ENCODE results near the gene SPON1.
"Not testable (repeated sequence)": the region's sequence is repeated elsewhere in the genome, so short reads cannot be mapped to it uniquely, and the experiment has no call there.

The SPON1 gene

GRCh38 chr11:14082338-14082737 lies 119.8 kb downstream of the SPON1 start:
- no peak overlapping the region for H3K23ac ChIP-seq (ENCODE audit: low read length in 2 of 2)
- no peak overlapping the region for H2BK120ac ChIP-seq (ENCODE audit: low read depth, low read length)
- H3K4me1 ChIP-seq (ENCODE audit: control insufficient read depth, insufficient read depth, low read depth, low read length): no peaks in the 10 kb centered on the region
- H3K4me3 ChIP-seq (ENCODE audit: insufficient read depth in 1 of 2, low read depth in 1 of 2, low read length in 2 of 2): no peak overlapping the region
- H3K9me3 ChIP-seq (ENCODE audit: control insufficient read depth, low read length): no peaks in the 10 kb centered on the region
- 47% methylated on average over 3 of the region's 5 CpGs for WGBS
- no peaks in the 10 kb centered on the region for H3K79me1 ChIP-seq (replicated peaks; ENCODE audit: low read length, poor library complexity, severe bottlenecking)
- no peak overlapping the region for H3K4ac ChIP-seq (ENCODE audit: low read depth in 1 of 2, low read length in 2 of 2)
- H3K27me3 ChIP-seq (ENCODE audit: control insufficient read depth in 1 of 2, insufficient read depth in 1 of 2, low read length in 2 of 2): no peaks in the 10 kb centered on the region
- no peak overlapping the region for H4K8ac ChIP-seq (ENCODE audit: low read length)
- no peak overlapping the region for H2BK15ac ChIP-seq (ENCODE audit: low read depth, poor library complexity, severe bottlenecking)
- DNase-seq: no peak
- H3K27ac ChIP-seq (ENCODE audit: low read length, poor library complexity, severe bottlenecking): no peak overlapping the region
- H3K9ac ChIP-seq (ENCODE audit: low read length): peak overlapping the region; percentile 56
- no peak overlapping the region for H2AFZ ChIP-seq (ENCODE audit: low read depth, low read length)
- H3K14ac ChIP-seq (ENCODE audit: low read length in 2 of 2): no peak overlapping the region
- no peak overlapping the region for H4K91ac ChIP-seq (ENCODE audit: low read length)
- H3K4me2 ChIP-seq (ENCODE audit: low read length, poor library complexity, severe bottlenecking): no peak overlapping the region
- H2BK12ac ChIP-seq (ENCODE audit: low read length in 2 of 2): no peak overlapping the region
- H3K18ac ChIP-seq (ENCODE audit: low read depth in 1 of 2, low read length in 2 of 2): no peak overlapping the region
- H2BK5ac ChIP-seq (ENCODE audit: low read depth, low read length, poor library complexity, severe bottlenecking): no peak overlapping the region
- no peak overlapping the region for H2AK5ac ChIP-seq (ENCODE audit: low read length, severe bottlenecking)
- no peaks in the 10 kb centered on the region for H3K36me3 ChIP-seq (ENCODE audit: control insufficient read depth in 1 of 2, insufficient read depth in 2 of 2, low read depth in 1 of 2, low read length in 2 of 2)

GRCh38 chr11:14088861-14089260 lies 126.3 kb downstream of the SPON1 start:
- not testable (repeated sequence) for H4K91ac ChIP-seq (ENCODE audit: low read length); H3K4ac ChIP-seq (ENCODE audit: low read depth in 1 of 2, low read length in 2 of 2); H3K9ac ChIP-seq (ENCODE audit: low read length); H4K8ac ChIP-seq (ENCODE audit: low read length); H3K27me3 ChIP-seq (ENCODE audit: control insufficient read depth in 1 of 2, insufficient read depth in 1 of 2, low read length in 2 of 2); H3K27ac ChIP-seq (ENCODE audit: low read length, poor library complexity, severe bottlenecking); H3K36me3 ChIP-seq (ENCODE audit: control insufficient read depth in 1 of 2, insufficient read depth in 2 of 2, low read depth in 1 of 2, low read length in 2 of 2); H3K23ac ChIP-seq (ENCODE audit: low read length in 2 of 2); H2BK120ac ChIP-seq (ENCODE audit: low read depth, low read length); DNase-seq; H3K9me3 ChIP-seq (ENCODE audit: control insufficient read depth, low read length); H3K18ac ChIP-seq (ENCODE audit: low read depth in 1 of 2, low read length in 2 of 2); H3K79me1 ChIP-seq (replicated peaks; ENCODE audit: low read length, poor library complexity, severe bottlenecking); H3K14ac ChIP-seq (ENCODE audit: low read length in 2 of 2); H2AFZ ChIP-seq (ENCODE audit: low read depth, low read length); H2BK15ac ChIP-seq (ENCODE audit: low read depth, poor library complexity, severe bottlenecking); H3K4me3 ChIP-seq (ENCODE audit: insufficient read depth in 1 of 2, low read depth in 1 of 2, low read length in 2 of 2); H3K4me1 ChIP-seq (ENCODE audit: control insufficient read depth, insufficient read depth, low read depth, low read length); H2BK12ac ChIP-seq (ENCODE audit: low read length in 2 of 2); H2AK5ac ChIP-seq (ENCODE audit: low read length, severe bottlenecking); H3K4me2 ChIP-seq (ENCODE audit: low read length, poor library complexity, severe bottlenecking); H2BK5ac ChIP-seq (ENCODE audit: low read depth, low read length, poor library complexity, severe bottlenecking)
- 60% methylated on average over 1 of the region's 2 CpGs for WGBS

- no peaks in the 10 kb centered on the region for H3K36me3 ChIP-seq (ENCODE audit: control insufficient read depth in 1 of 2, insufficient read depth in 2 of 2, low read depth in 1 of 2, low read length in 2 of 2)
- no peak overlapping the region for H3K9ac ChIP-seq (ENCODE audit: low read length)
- H3K4me3 ChIP-seq (ENCODE audit: insufficient read depth in 1 of 2, low read depth in 1 of 2, low read length in 2 of 2): no peak overlapping the region
- H3K4me2 ChIP-seq (ENCODE audit: low read length, poor library complexity, severe bottlenecking): no peak overlapping the region
- no peak overlapping the region for H2BK5ac ChIP-seq (ENCODE audit: low read depth, low read length, poor library complexity, severe bottlenecking)
- H3K27ac ChIP-seq (ENCODE audit: low read length, poor library complexity, severe bottlenecking): no peak overlapping the region
- no peak for DNase-seq
- no peaks in the 10 kb centered on the region for H3K27me3 ChIP-seq (ENCODE audit: control insufficient read depth in 1 of 2, insufficient read depth in 1 of 2, low read length in 2 of 2)
- no peaks in the 10 kb centered on the region for H3K4me1 ChIP-seq (ENCODE audit: control insufficient read depth, insufficient read depth, low read depth, low read length)
- no peak overlapping the region for H3K14ac ChIP-seq (ENCODE audit: low read length in 2 of 2)
- H3K4ac ChIP-seq (ENCODE audit: low read depth in 1 of 2, low read length in 2 of 2): no peak overlapping the region
- no peak overlapping the region for H4K8ac ChIP-seq (ENCODE audit: low read length)
- H2BK12ac ChIP-seq (ENCODE audit: low read length in 2 of 2): no peak overlapping the region
- no peaks in the 10 kb centered on the region for H3K79me1 ChIP-seq (replicated peaks; ENCODE audit: low read length, poor library complexity, severe bottlenecking)
- WGBS: 81% methylated on average over 17 of the region's 17 CpGs
- H2BK120ac ChIP-seq (ENCODE audit: low read depth, low read length): no peak overlapping the region
- no peak overlapping the region for H3K18ac ChIP-seq (ENCODE audit: low read depth in 1 of 2, low read length in 2 of 2)
- H2BK15ac ChIP-seq (ENCODE audit: low read depth, poor library complexity, severe bottlenecking): no peak overlapping the region
- no peaks in the 10 kb centered on the region for H3K9me3 ChIP-seq (ENCODE audit: control insufficient read depth, low read length)
- H2AFZ ChIP-seq (ENCODE audit: low read depth, low read length): no peak overlapping the region
- H3K23ac ChIP-seq (ENCODE audit: low read length in 2 of 2): no peak overlapping the region
- H4K91ac ChIP-seq (ENCODE audit: low read length): no peak overlapping the region
- H2AK5ac ChIP-seq (ENCODE audit: low read length, severe bottlenecking): no peak overlapping the region
These were observed 127.4 kb downstream of the SPON1 start for GRCh38 chr11:14089690-14090462.

GRCh38 chr11:14090631-14091030 lies 128.1 kb downstream of the SPON1 start:
- not testable (repeated sequence) for H3K27ac ChIP-seq (ENCODE audit: low read length, poor library complexity, severe bottlenecking); H3K14ac ChIP-seq (ENCODE audit: low read length in 2 of 2); H3K23ac ChIP-seq (ENCODE audit: low read length in 2 of 2); H3K4me2 ChIP-seq (ENCODE audit: low read length, poor library complexity, severe bottlenecking); H3K27me3 ChIP-seq (ENCODE audit: control insufficient read depth in 1 of 2, insufficient read depth in 1 of 2, low read length in 2 of 2); H2BK5ac ChIP-seq (ENCODE audit: low read depth, low read length, poor library complexity, severe bottlenecking); H2AK5ac ChIP-seq (ENCODE audit: low read length, severe bottlenecking); H3K36me3 ChIP-seq (ENCODE audit: control insufficient read depth in 1 of 2, insufficient read depth in 2 of 2, low read depth in 1 of 2, low read length in 2 of 2); DNase-seq; H4K91ac ChIP-seq (ENCODE audit: low read length); H3K9me3 ChIP-seq (ENCODE audit: control insufficient read depth, low read length); H4K8ac ChIP-seq (ENCODE audit: low read length); H2AFZ ChIP-seq (ENCODE audit: low read depth, low read length); H2BK15ac ChIP-seq (ENCODE audit: low read depth, poor library complexity, severe bottlenecking); H2BK12ac ChIP-seq (ENCODE audit: low read length in 2 of 2); H3K4ac ChIP-seq (ENCODE audit: low read depth in 1 of 2, low read length in 2 of 2); H3K4me1 ChIP-seq (ENCODE audit: control insufficient read depth, insufficient read depth, low read depth, low read length); H3K9ac ChIP-seq (ENCODE audit: low read length); H3K79me1 ChIP-seq (replicated peaks; ENCODE audit: low read length, poor library complexity, severe bottlenecking); H2BK120ac ChIP-seq (ENCODE audit: low read depth, low read length); H3K18ac ChIP-seq (ENCODE audit: low read depth in 1 of 2, low read length in 2 of 2); H3K4me3 ChIP-seq (ENCODE audit: insufficient read depth in 1 of 2, low read depth in 1 of 2, low read length in 2 of 2)
- 68% methylated on average over 7 of the region's 9 CpGs for WGBS
